Lower leg skin (tissue), 4 donors: ENCODE data around the gene TNF. TPM values are rescaled to one million over a fixed set of nuclear protein-coding genes. Genes with fewer than 3 reads are reported as not detected.
A peak's percentile ranks its signal among the peaks of the same experiment; 100 is the strongest.

Experiments
- DNase-seq, 2 donors: peaks; one replicate each; pipeline ENCODE4 v3.0.0-alpha.2; 2019; ENCODE audit warnings: low spot score in 2 of 2
- H3K4me3 ChIP-seq: fragments of 200-600 bp; sonication (generic); 2 replicates; pipeline ENCODE4 v1.5.1; 2017; ENCODE audit warnings: mild to moderate bottlenecking, low read depth; ENCODE audit not compliant: poor library complexity, severe bottlenecking
- POLR2A ChIP-seq, 2 donors: fragments of 450-650 bp; IDR thresholded peaks; one replicate each; pipeline ENCODE4 v1.6.1; 2016 to 2017; ENCODE audit warnings: antibody characterized with exemption in 2 of 2, mild to moderate bottlenecking in 1 of 2, moderate library complexity in 1 of 2
- WGBS, 2 donors: methylation state at CpG; one replicate each; pipeline ENCODE4 v1.1.5; 2018; 5-methylcytosine and 5-hydroxymethylcytosine counted together
- intact Hi-C: fragments of 100-400 bp; cut with DNase I; formaldehyde crosslinking; loops from one replicate; pipeline ENCODE4 v1.15.0; 2023; ENCODE audit warnings: low total_unique reads
- total RNA-seq, 4 donors: library from RNA; depleted of rRNA; stranded (reverse); fragments of >200 nt; gene quantifications; one replicate each; pipeline ENCODE4 v1.1.0, GENCODE V29; 2016
- TF ChIP-seq, protein P1 (sequence below), 3 donors: fragments of 450-650 bp; IDR thresholded peaks; one replicate each; pipeline ENCODE4 v1.5.1; 2016; ENCODE audit warnings: antibody characterized with exemption in 3 of 3, mild to moderate bottlenecking in 3 of 3, moderate library complexity in 2 of 3

The TNF gene
- total RNA-seq, 4 donors from 2014 or later, result 0.38 to 1.4 (median 0.59) TPM

DNA sequence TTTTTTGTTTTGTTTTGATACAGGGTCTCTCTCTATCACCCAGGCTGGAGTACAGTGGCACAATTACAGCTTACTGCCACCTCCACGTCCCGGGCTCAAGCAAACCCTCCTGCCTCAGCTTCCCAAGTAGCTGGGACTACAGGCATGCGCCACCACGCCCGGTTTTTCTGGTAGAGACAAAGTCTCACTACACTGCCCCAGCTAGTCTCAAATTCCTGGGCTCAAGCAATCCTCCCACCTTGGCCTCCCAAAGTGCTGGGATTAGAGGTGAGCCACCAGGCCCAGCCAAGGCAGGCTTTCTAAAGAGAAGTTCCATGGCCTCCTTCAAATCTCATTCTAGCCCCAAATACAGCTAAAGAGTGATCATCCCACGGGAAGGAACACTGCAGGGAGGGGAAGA lies 41.4 kb upstream of the TNF start:
- intact Hi-C loops, result no loop called here
- 87 to 91% methylated on average over 6 of the region's 6 CpGs for WGBS, 2 donors
- peak in 1 of 2 donors; percentile 78 for DNase-seq
- TF ChIP-seq POLR2A (IDR thresholded peaks at IDR 0.05), result no peak
- TF ChIP-seq, protein P1, sequence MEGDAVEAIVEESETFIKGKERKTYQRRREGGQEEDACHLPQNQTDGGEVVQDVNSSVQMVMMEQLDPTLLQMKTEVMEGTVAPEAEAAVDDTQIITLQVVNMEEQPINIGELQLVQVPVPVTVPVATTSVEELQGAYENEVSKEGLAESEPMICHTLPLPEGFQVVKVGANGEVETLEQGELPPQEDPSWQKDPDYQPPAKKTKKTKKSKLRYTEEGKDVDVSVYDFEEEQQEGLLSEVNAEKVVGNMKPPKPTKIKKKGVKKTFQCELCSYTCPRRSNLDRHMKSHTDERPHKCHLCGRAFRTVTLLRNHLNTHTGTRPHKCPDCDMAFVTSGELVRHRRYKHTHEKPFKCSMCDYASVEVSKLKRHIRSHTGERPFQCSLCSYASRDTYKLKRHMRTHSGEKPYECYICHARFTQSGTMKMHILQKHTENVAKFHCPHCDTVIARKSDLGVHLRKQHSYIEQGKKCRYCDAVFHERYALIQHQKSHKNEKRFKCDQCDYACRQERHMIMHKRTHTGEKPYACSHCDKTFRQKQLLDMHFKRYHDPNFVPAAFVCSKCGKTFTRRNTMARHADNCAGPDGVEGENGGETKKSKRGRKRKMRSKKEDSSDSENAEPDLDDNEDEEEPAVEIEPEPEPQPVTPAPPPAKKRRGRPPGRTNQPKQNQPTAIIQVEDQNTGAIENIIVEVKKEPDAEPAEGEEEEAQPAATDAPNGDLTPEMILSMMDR (IDR thresholded peaks at IDR 0.05), result no peak
- H3K4me3 ChIP-seq, result no peak overlapping the region

DNA sequence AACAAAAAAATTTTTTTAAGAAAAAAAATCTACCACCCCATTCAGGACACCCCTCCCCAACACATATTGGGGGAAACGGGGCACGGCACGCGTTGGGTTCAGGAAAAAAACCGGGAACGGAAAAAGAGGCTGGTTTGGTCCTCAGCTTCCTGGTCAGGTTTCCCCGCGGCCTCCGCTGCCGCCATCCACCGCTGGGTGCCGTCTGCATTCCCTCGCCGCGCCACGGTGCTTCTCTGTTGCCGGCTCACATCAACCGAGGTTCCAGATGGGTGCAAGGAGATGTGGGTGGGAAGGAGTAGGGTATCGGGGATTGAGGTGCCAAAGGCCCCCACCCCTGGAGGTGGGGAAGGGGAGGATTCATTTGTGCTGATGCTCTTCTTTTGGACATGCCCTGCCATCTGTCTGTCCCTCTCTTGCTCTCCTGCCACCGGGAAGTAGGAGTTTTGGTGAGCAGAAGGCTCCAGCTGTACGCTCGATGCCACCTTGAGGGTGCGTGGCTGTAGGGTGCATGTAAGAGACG lies 40.8 kb upstream of the TNF start:
- intact Hi-C loops, result no loop called here
- no peak overlapping the region for H3K4me3 ChIP-seq
- peak in 1 of 2 donors; percentile 39 for DNase-seq
- WGBS, 2 donors, result 90% methylated on average over 24 of the region's 24 CpGs
- no peak for TF ChIP-seq POLR2A (IDR thresholded peaks at IDR 0.05)
- TF ChIP-seq, protein P1 (IDR thresholded peaks at IDR 0.05), result no peak

DNA sequence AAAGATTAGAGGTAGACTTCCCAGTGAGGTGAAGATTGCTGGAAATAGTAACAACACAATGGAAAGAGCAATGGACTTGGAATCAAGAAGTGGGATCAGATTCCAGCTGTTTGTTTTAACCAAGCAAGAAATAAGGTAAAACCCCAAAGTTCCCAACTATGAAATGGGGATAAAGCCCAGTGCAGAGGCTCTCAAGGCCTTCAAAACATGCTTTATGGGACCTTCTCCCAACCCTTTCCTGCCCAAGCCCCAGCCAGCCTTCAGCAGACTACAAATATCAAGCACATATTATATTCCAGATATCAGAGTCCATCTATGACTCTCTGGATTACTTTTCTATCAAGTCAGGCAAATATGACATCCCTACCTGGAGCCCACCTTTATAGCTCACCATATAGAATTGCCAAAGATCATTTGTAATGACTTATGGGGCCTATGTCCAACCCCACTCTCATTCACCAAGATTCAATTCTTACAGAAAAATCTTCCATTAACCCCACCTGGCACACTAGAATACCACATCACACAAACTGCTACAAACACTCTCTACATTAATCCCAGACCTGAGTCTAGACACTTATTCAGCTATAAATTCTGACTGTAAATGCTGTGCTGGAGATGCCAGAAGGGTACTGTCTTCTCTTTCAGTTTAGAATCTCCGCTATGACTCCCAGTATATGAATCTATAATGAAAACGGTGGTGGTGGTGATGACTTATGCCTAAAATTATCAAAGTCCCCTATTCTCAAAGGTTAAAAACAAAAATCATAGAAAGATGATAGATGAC lies 39.6 kb upstream of the TNF start:
- TF ChIP-seq, protein P1 (IDR thresholded peaks at IDR 0.05), result no peak
- TF ChIP-seq POLR2A (IDR thresholded peaks at IDR 0.05), result no peak
- 39 to 66% methylated on average over 2 of the region's 2 CpGs for WGBS, 2 donors
- no peak overlapping the region for H3K4me3 ChIP-seq
- intact Hi-C loops, result no loop called here
- no peak for DNase-seq

DNA sequence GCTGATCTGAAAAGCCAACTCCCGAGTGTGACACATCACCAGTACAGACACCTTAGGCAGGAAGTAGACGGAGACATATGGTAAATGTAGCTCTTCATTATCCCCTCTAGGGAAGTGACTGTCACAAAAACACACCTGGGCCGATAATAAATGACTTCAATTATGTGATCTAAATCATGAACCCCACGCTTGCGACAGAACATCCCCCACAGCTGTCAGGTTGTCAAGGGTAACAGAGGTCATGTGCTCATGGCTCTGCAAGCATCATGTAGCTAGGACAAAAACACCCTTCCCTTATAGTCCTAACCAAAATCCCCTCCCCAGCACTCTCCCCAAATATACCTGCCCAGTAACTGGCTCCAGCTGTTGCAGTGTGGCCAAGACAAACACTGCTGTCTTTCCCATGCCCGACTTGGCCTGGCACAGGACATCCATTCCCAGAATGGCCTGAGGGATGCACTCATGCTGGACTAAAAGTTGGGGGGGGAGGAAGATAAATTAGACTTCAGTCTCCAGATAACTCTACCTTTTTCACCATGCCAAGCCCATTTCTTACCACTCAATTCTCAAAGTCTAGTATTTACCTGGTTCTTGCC lies 36.5 kb upstream of the TNF start:
- TF ChIP-seq, protein P1 (IDR thresholded peaks at IDR 0.05), result no peak
- no peak for TF ChIP-seq POLR2A (IDR thresholded peaks at IDR 0.05)
- 49 to 50% methylated on average over 6 of the region's 6 CpGs for WGBS, 2 donors
- intact Hi-C loops, result no loop called here
- peak in 1 of 2 donors; percentile 3 for DNase-seq
- no peak overlapping the region for H3K4me3 ChIP-seq

DNA sequence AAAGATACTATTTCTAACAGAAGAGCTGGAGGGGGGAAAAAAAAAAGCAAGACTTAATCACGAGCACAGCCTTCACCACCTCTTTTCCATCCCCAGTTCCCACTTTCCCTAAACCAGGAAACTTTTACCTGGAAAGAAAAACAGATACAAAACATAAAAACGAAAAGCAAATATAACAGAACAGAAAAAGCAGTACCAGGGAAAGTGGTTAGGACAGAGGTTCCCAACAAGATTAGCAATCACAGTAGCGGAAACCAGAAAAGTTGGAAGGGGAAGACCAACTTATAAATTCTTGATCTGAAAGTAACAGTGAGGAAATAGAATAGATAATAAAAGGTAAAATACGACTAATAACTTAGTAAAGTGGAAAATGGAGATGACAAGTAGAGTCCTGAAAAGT lies 34.7 kb upstream of the TNF start:
- intact Hi-C loops, result no loop called here
- TF ChIP-seq, protein P1 (IDR thresholded peaks at IDR 0.05), result no peak
- no peak for TF ChIP-seq POLR2A (IDR thresholded peaks at IDR 0.05)
- H3K4me3 ChIP-seq, result peak overlapping the region; percentile 76
- DNase-seq, result no peak
- 11 to 14% methylated on average over 4 of the region's 4 CpGs for WGBS, 2 donors
